A549 (cell line): Measurements from ENCODE around the gene PLA1A. TPM values are rescaled to one million over a fixed set of nuclear protein-coding genes. Genes with fewer than 3 reads are reported as not detected.

Source experiments
- ATAC-seq, 2 experiments: fragments of 200-7000 bp in 1 of 2; fragments of >200 bp in 1 of 2; cut with Nextera tagmentation in 1 of 2; cut with Tn5 transposase in 1 of 2; 3 replicates each; pipeline versions ENCODE4 v1.8.0 to v1.9.1; 2018 to 2020; ENCODE audit warnings: mild to moderate bottlenecking in 1 of 2, moderate library complexity in 1 of 2
- CTCF ChIA-PET: fragments of 300-600 bp; sonication (Branson Sonifier 250); formaldehyde crosslinking; extraction: SDS; loops from one replicate; lab custom pipeline; 2021; ENCODE audit warnings: antibody characterized with exemption, inconsistent platforms; lab: Yijun Ruan, JAX
- POLR2A ChIA-PET: fragments of 350-600 bp; formaldehyde crosslinking; extraction: SDS; loops from one replicate; lab custom pipeline; 2021; ENCODE audit warnings: antibody characterized with exemption, inconsistent platforms; lab: Yijun Ruan, JAX
- DNase-seq, 2 experiments: peaks; one replicate each; pipeline versions ENCODE4 v3.0.0 to v3.0.0-alpha.2; 2011 to 2016; ENCODE audit warnings: low read depth in 1 of 2, low spot score in 1 of 2
- FAIRE-seq: peaks from 2 replicates; lab custom pipeline; 2011; peaks lifted over from hg19 to GRCh38; lab: Jason Lieb, UNC
- H3K27ac ChIP-seq, 2 experiments: fragments of >200 bp; sonication (Bioruptor Twin); formaldehyde crosslinking; 3 replicates each; pipeline ENCODE4 v1.5.1; 2016 to 2017
- H3K4me1 ChIP-seq: fragments of >200 bp; sonication (Bioruptor Twin); formaldehyde crosslinking; 3 replicates; pipeline ENCODE4 v1.6.1; 2016
- H3K4me2 ChIP-seq: fragments of >200 bp; sonication (Bioruptor Twin); formaldehyde crosslinking; 3 replicates; pipeline ENCODE4 v1.6.1; 2016
- H3K4me3 ChIP-seq: fragments of >200 bp; sonication (Bioruptor Twin); formaldehyde crosslinking; 3 replicates; pipeline ENCODE4 v1.5.1; 2016
- H3K9me3 ChIP-seq: fragments of >200 bp; sonication (Bioruptor Twin); formaldehyde crosslinking; 3 replicates; pipeline ENCODE4 v1.6.1; 2016
- BHLHE40 ChIP-seq: IDR thresholded peaks from 2 replicates; pipeline ENCODE4 v1.6.1; 2012; ENCODE audit warnings: low read depth, low read length, inconsistent platforms
- CBX2 ChIP-seq: fragments of 200-600 bp; sonication (generic); IDR thresholded peaks from 2 replicates; pipeline ENCODE4 v1.6.1; 2016; ENCODE audit warnings: low read depth, mild to moderate bottlenecking, borderline replicate concordance
- CEBPB ChIP-seq, 2 experiments: fragments of >200 bp in 1 of 2; sonication (Bioruptor Twin) in 1 of 2; formaldehyde crosslinking in 1 of 2; IDR thresholded peaks; 2 replicates each; pipeline ENCODE4 v1.6.1; 2012 to 2016
- CHD4 ChIP-seq: fragments of 200-600 bp; sonication (generic); IDR thresholded peaks from 2 replicates; pipeline ENCODE4 v1.6.1; 2016; ENCODE audit warnings: antibody characterized with exemption, mild to moderate bottlenecking, borderline replicate concordance
- CTCF ChIP-seq: fragments of >200 bp; sonication (Bioruptor Twin); formaldehyde crosslinking; IDR thresholded peaks from 3 replicates; pipeline ENCODE4 v1.5.1; 2016
- EHF ChIP-seq: fragments of 250-450 bp; sonication (Bioruptor Pico); IDR thresholded peaks from 2 replicates; pipeline ENCODE4 v1.5.0; 2020; ENCODE audit warnings: mild to moderate bottlenecking
- EHMT2 ChIP-seq: fragments of 200-600 bp; sonication (generic); IDR thresholded peaks from 2 replicates; pipeline ENCODE4 v1.6.1; 2016; ENCODE audit warnings: antibody characterized with exemption, low read depth, mild to moderate bottlenecking, moderate library complexity
- ELK1 ChIP-seq: fragments of 150-350 bp; IDR thresholded peaks from 2 replicates; pipeline ENCODE4 v1.6.1; 2014; ENCODE audit warnings: low read depth, mild to moderate bottlenecking, low read length
- EP300 ChIP-seq, 2 experiments: fragments of >200 bp; sonication (Bioruptor Twin); formaldehyde crosslinking; IDR thresholded peaks; 2 replicates in 1 of 2; 3 replicates in 1 of 2; pipeline ENCODE4 v1.6.1; 2016 to 2017
- FOSL2 ChIP-seq, 2 experiments: fragments of 450-650 bp in 1 of 2; fragments of >200 bp in 1 of 2; sonication (Bioruptor Twin) in 1 of 2; formaldehyde crosslinking; IDR thresholded peaks; 2 replicates each; pipeline versions ENCODE4 v1.5.0 to v1.6.1; 2016 to 2020; ENCODE audit warnings: mild to moderate bottlenecking in 1 of 2, moderate library complexity in 1 of 2
- GATA3 ChIP-seq: IDR thresholded peaks from 2 replicates; pipeline ENCODE4 v1.6.1; 2012; ENCODE audit warnings: borderline replicate concordance
- HDAC2 ChIP-seq: fragments of 200-600 bp; sonication (generic); IDR thresholded peaks from 2 replicates; pipeline ENCODE4 v1.6.1; 2016
- HEYL ChIP-seq: fragments of 250-450 bp; sonication (Bioruptor Pico); IDR thresholded peaks from 2 replicates; pipeline ENCODE4 v1.8.0; 2021; ENCODE audit warnings: mild to moderate bottlenecking, moderate library complexity
- KDM5A ChIP-seq: fragments of 200-600 bp; sonication (generic); IDR thresholded peaks from 2 replicates; pipeline ENCODE4 v1.6.1; 2016; ENCODE audit warnings: antibody characterized with exemption, mild to moderate bottlenecking
- MAFK ChIP-seq: fragments of 450-650 bp; IDR thresholded peaks from 2 replicates; pipeline ENCODE4 v1.6.1; 2014; ENCODE audit not compliant: partially characterized antibody
- MAZ ChIP-seq: fragments of 150-350 bp; IDR thresholded peaks from 2 replicates; pipeline ENCODE4 v1.6.1; 2014; ENCODE audit warnings: antibody characterized with exemption, low read depth, low read length, borderline replicate concordance
- POLR2A ChIP-seq: IDR thresholded peaks from 2 replicates; pipeline ENCODE4 v1.6.1; 2012; ENCODE audit warnings: mild to moderate bottlenecking, low read length
- POLR2AphosphoS2 ChIP-seq: conservative IDR thresholded peaks from 2 replicates; pipeline ENCODE4 v1.6.1; 2012; ENCODE audit warnings: low read length, improper control_type of control experiment, inconsistent platforms
- RAD21 ChIP-seq, 2 experiments: fragments of >200 bp in 1 of 2; sonication (Bioruptor Twin) in 1 of 2; formaldehyde crosslinking in 1 of 2; IDR thresholded peaks in 1 of 2; conservative IDR thresholded peaks in 1 of 2; 2 replicates in 1 of 2; 3 replicates in 1 of 2; pipeline ENCODE4 v1.6.1; 2012 to 2018; ENCODE audit warnings: inconsistent platforms in 1 of 2
- RFX5 ChIP-seq: fragments of 450-650 bp; IDR thresholded peaks from 2 replicates; pipeline ENCODE4 v1.7.1; 2014; ENCODE audit warnings: antibody characterized with exemption, mild to moderate bottlenecking, moderate library complexity
- SREBF2 ChIP-seq: fragments of 450-650 bp; IDR thresholded peaks from 2 replicates; pipeline ENCODE4 v1.6.1; 2014; ENCODE audit warnings: mild to moderate bottlenecking, moderate library complexity
- ZC3H11A ChIP-seq: fragments of 450-650 bp; IDR thresholded peaks from 2 replicates; pipeline ENCODE4 v1.6.1; 2014; ENCODE audit warnings: antibody characterized with exemption, mild to moderate bottlenecking
- ZFP36 ChIP-seq: fragments of 450-650 bp; IDR thresholded peaks from 2 replicates; pipeline ENCODE4 v1.6.1; 2014; ENCODE audit warnings: borderline replicate concordance; ENCODE audit not compliant: partially characterized antibody
- ZNF302 ChIP-seq: fragments of 250-450 bp; sonication (Bioruptor Pico); IDR thresholded peaks from 2 replicates; pipeline ENCODE4 v1.9.0; 2021; ENCODE audit warnings: inconsistent platforms, mild to moderate bottlenecking, moderate library complexity
- ZSCAN20 ChIP-seq: fragments of 250-450 bp; sonication (Bioruptor Pico); IDR thresholded peaks from 2 replicates; pipeline ENCODE4 v1.8.0; 2022; ENCODE audit warnings: mild to moderate bottlenecking, moderate library complexity
- WGBS: methylation state at CpG from one replicate; pipeline ENCODE4 v1.1.6; 2017; ENCODE audit errors: missing lambda C conversion rate; 5-methylcytosine and 5-hydroxymethylcytosine counted together
- polyA plus RNA-seq, 4 experiments: library from polyadenylated mRNA; depleted of rRNA in 3 of 4; stranded (reverse); fragments of >200 nt; fragmentation: RNase III in 1 of 4; extraction: RNeasy Plus Mini Kit Qiagen cat#74134 plus additional on column Dnase treatment in 1 of 4; gene quantifications; 2 replicates in 3 of 4; 3 replicates in 1 of 4; pipeline ENCODE4 v1.2.3, GENCODE V29; 2011 to 2017
- TF ChIP-seq, protein P1 (sequence below): fragments of 450-650 bp; IDR thresholded peaks from 2 replicates; pipeline ENCODE4 v1.6.1; 2014; ENCODE audit warnings: antibody characterized with exemption

The PLA1A gene
- polyA plus RNA-seq, 2 of the 4 experiments (the other 2 are of a cell fraction) = 0.17 to 0.18 TPM

- peak in 1 of 2 experiments; percentile 12 for DNase-seq
Observed at GRCh38 chr3:119600732-119601131, 3.0 kb downstream of the PLA1A start.

DNA sequence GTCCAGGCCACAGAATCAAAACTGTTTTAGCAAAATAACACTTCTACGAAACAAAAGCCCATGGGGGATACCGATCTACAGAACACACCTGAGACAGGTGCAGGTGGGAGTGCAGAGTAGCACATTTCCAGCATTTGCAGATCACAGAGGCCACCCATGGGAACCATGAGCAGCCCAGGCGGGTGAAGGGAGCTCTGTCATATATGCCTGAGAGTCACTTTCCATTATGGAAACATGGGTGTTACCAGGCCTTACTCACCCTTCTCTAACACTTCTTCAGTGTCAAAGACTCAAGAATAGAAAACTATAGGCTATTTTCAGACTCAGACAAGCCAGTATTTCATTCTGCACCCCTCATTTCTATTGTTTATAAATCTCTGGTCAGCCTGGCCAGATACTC is 3.5 kb downstream of the PLA1A start:
- CTCF ChIA-PET = interaction anchor here (1.7 to 2.1 kb wide), 2 partner anchors 11 to 81 kb away, joined by 5 to 6 read pairs; no protein-coding TSS in a partner anchor
- Histone ChIP-seq H3K27ac (no peak overlapping the region), H3K4me3 (no peak overlapping the region), H3K9me3 (no peaks in the 10 kb centered on the region), H3K4me1 (peaks cover 8% of the 10 kb centered on the region; the same call in 2 of the 3 replicates), H3K4me2 (no peak overlapping the region)
- TF ChIP-seq ZSCAN20 (CRISPR knock-in tag) (no peak), KDM5A (no peak), EHMT2 (no peak), CBX2 (no peak), EP300 (IDR thresholded peaks at IDR 0.05) (no peak), SREBF2 (no peak), POLR2AphosphoS2 (no peak), CHD4 (no peak), HEYL (no peak), ELK1 (no peak), HDAC2 (no peak), FOSL2 (IDR thresholded peaks at IDR 0.05) (no peak), FOSL2 (CRISPR knock-in tag; IDR thresholded peaks at IDR 0.05) (no peak), ZNF302 (CRISPR knock-in tag) (no peak), EHF (no peak), CEBPB (IDR thresholded peaks at IDR 0.05) (no peak), ZC3H11A (no peak), BHLHE40 (no peak), RAD21 (conservative IDR thresholded peaks at IDR 0.05 in 1 of 2, IDR thresholded peaks at IDR 0.05 in 1 of 2) (no peak), GATA3 (no peak)
- TF ChIP-seq, protein P1, sequence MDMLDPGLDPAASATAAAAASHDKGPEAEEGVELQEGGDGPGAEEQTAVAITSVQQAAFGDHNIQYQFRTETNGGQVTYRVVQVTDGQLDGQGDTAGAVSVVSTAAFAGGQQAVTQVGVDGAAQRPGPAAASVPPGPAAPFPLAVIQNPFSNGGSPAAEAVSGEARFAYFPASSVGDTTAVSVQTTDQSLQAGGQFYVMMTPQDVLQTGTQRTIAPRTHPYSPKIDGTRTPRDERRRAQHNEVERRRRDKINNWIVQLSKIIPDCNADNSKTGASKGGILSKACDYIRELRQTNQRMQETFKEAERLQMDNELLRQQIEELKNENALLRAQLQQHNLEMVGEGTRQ = no peak
- DNase-seq (no peak), FAIRE-seq (no peak), ATAC-seq (no peak)
- WGBS = 84% methylated on average over 3 of the region's 3 CpGs
- POLR2A ChIA-PET = no interaction called here

More at GRCh38 chr3:119600732-119601131, 3.0 kb downstream of the PLA1A start:
- ChIA-PET POLR2A (no interaction called here), CTCF (interaction anchor here (0.6 to 2.1 kb wide), 3 partner anchors 9 to 81 kb away, joined by 3 to 6 read pairs (median 5); no protein-coding TSS in a partner anchor)
- peaks cover 8% of the 10 kb centered on the region; the same call in 2 of the 3 replicates for H3K4me1 ChIP-seq
- FAIRE-seq (no peak), ATAC-seq (peak; percentile 54 to 87; a peak in 4 of 6 replicates)
- no peak overlapping the region for H3K4me3 ChIP-seq
- WGBS = 44% methylated on average over 5 of the region's 5 CpGs
- TF ChIP-seq POLR2AphosphoS2 (no peak), RAD21 (conservative IDR thresholded peaks at IDR 0.05 in 1 of 2, IDR thresholded peaks at IDR 0.05 in 1 of 2) (peak in 1 of 2 experiments; percentile 33; a peak in 2 of 5 replicates)
- no peak overlapping the region for H3K4me2 ChIP-seq
- no peaks in the 10 kb centered on the region for H3K9me3 ChIP-seq
- no peak overlapping the region for H3K27ac ChIP-seq

GRCh38 chr3:119602676-119603075 is 5.0 kb downstream of the PLA1A start:
- WGBS = 83% methylated on average over 1 of the region's 1 CpG
- FAIRE-seq (no peak), ATAC-seq (no peak), DNase-seq (no peak)
- ChIA-PET POLR2A (no interaction called here), CTCF (no interaction called here)
- H3K4me3 ChIP-seq = no peak overlapping the region
- peaks cover 4% of the 10 kb centered on the region; the same call in 2 of the 3 replicates for H3K4me1 ChIP-seq
- no peak for TF ChIP-seq RFX5
- no peak for TF ChIP-seq SREBF2
- no peak for TF ChIP-seq CTCF
- no peak for TF ChIP-seq FOSL2 (IDR thresholded peaks at IDR 0.05)
- no peak for TF ChIP-seq FOSL2 (CRISPR knock-in tag; IDR thresholded peaks at IDR 0.05)
- no peak for TF ChIP-seq MAFK
- TF ChIP-seq POLR2A = no peak
- TF ChIP-seq ZFP36 = no peak
- no peak for TF ChIP-seq CEBPB (IDR thresholded peaks at IDR 0.05)
- no peak for TF ChIP-seq MAZ
- no peak overlapping the region for H3K4me2 ChIP-seq
- H3K9me3 ChIP-seq = no peaks in the 10 kb centered on the region
- no peak overlapping the region for H3K27ac ChIP-seq
